B cell (primary cell): ENCODE data around the gene BCL10.

Experiments used
- EZH2 ChIP-seq: IDR thresholded peaks from 2 replicates; pipeline ENCODE4 v1.6.1; 2012; ENCODE audit warnings: borderline replicate concordance, low read depth, mild to moderate bottlenecking, moderate library complexity, low read length; ENCODE audit not compliant: insufficient read depth, poor library complexity, severe bottlenecking
- TF ChIP-seq, protein P1 (sequence below): fragments of 200-600 bp; IDR thresholded peaks from one replicate; pipeline ENCODE4 v1.8.0; 2022; ENCODE audit warnings: antibody characterized with exemption, mild to moderate bottlenecking

DNA sequence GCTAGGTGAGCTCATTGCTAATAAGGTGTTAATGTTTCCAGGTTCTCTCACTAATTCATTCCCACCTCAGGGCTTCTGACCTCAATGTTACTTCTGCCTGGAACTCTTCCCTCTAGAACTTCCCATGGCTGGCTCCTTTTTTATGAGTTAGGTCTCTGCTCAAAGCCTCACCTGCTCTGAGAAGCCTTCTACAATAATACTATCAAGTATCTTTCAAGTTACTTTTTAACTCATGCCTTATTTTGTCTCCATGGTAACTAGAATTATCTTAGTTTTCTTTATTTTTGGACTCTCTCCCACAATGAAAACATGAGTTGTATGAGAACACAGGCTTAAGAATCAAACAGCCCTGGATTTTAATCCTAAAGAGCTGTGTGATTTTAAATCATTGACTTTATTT is 13.4 kb downstream of the BCL10 start:
- TF ChIP-seq, protein P1, sequence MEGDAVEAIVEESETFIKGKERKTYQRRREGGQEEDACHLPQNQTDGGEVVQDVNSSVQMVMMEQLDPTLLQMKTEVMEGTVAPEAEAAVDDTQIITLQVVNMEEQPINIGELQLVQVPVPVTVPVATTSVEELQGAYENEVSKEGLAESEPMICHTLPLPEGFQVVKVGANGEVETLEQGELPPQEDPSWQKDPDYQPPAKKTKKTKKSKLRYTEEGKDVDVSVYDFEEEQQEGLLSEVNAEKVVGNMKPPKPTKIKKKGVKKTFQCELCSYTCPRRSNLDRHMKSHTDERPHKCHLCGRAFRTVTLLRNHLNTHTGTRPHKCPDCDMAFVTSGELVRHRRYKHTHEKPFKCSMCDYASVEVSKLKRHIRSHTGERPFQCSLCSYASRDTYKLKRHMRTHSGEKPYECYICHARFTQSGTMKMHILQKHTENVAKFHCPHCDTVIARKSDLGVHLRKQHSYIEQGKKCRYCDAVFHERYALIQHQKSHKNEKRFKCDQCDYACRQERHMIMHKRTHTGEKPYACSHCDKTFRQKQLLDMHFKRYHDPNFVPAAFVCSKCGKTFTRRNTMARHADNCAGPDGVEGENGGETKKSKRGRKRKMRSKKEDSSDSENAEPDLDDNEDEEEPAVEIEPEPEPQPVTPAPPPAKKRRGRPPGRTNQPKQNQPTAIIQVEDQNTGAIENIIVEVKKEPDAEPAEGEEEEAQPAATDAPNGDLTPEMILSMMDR = no peak
- no peak for TF ChIP-seq EZH2
